Stromal cell of bone marrow (primary cell): ENCODE data around the gene ATP11A.
A peak's percentile ranks its signal among the peaks of the same experiment; 100 is the strongest.
"Not testable (repeated sequence)": the region's sequence is repeated elsewhere in the genome, so short reads cannot be mapped to it uniquely, and the experiment has no call there.

Experiments
- DNase-seq: peaks from one replicate; pipeline ENCODE4 v3.0.0-alpha.2; 2012; ENCODE audit warnings: low read depth

Gene ATP11A

GRCh38 chr13:112840472-112841302, 150.8 kb downstream of the ATP11A start:
- no peak for DNase-seq

- not testable (repeated sequence) for DNase-seq
These were observed 151.6 kb downstream of the ATP11A start for GRCh38 chr13:112841303-112842015.

- DNase-seq, result peak; percentile 7
These were observed 152.6 kb downstream of the ATP11A start for GRCh38 chr13:112842343-112842856.

- no peak for DNase-seq
These were observed 153.1 kb downstream of the ATP11A start for GRCh38 chr13:112842931-112843391.

- DNase-seq, result no peak
These were observed 153.7 kb downstream of the ATP11A start for GRCh38 chr13:112843392-112844111.

- DNase-seq, result no peak
These were observed 154.6 kb downstream of the ATP11A start for GRCh38 chr13:112844411-112844810.

GRCh38 chr13:112844879-112845278, 155.0 kb downstream of the ATP11A start:
- no peak for DNase-seq

- no peak for DNase-seq
These were observed 155.8 kb downstream of the ATP11A start for GRCh38 chr13:112845511-112846144.

GRCh38 chr13:112846411-112847115, 156.7 kb downstream of the ATP11A start:
- no peak for DNase-seq

GRCh38 chr13:112849500-112849899, 159.7 kb downstream of the ATP11A start:
- DNase-seq, result no peak

GRCh38 chr13:112850273-112850672, 160.4 kb downstream of the ATP11A start:
- DNase-seq, result no peak

GRCh38 chr13:112851107-112852038, 161.5 kb downstream of the ATP11A start:
- no peak for DNase-seq

- DNase-seq, result no peak
These were observed 162.6 kb downstream of the ATP11A start for GRCh38 chr13:112852392-112852791.

GRCh38 chr13:112852808-112853207, 163.0 kb downstream of the ATP11A start:
- no peak for DNase-seq

- DNase-seq, result no peak
These were observed 164.5 kb downstream of the ATP11A start for GRCh38 chr13:112854321-112854720.

GRCh38 chr13:112855859-112856258, 166.0 kb downstream of the ATP11A start:
- no peak for DNase-seq

GRCh38 chr13:112857914-112858490, 168.2 kb downstream of the ATP11A start:
- no peak for DNase-seq

GRCh38 chr13:112859128-112859816, 169.4 kb downstream of the ATP11A start:
- DNase-seq, result no peak

- DNase-seq, result no peak
These were observed 170.0 kb downstream of the ATP11A start for GRCh38 chr13:112859817-112860190.
